Stimulated activated CD8-positive, alpha-beta memory T cell treated with anti-CD3 and anti-CD28 coated beads, Interleukin-4, amount 100 ng/mL, for 4 hours (primary cell): ENCODE measurements around the gene LLGL1.
"Not testable (repeated sequence)": the region's sequence is repeated elsewhere in the genome, so short reads cannot be mapped to it uniquely, and the experiment has no call there.

ENCODE experiments used
- DNase-seq, 2 donors: peaks; one replicate each; pipeline ENCODE4 v3.0.0-alpha.2; 2020; ENCODE audit warnings: low read depth in 2 of 2, low spot score in 1 of 2

LLGL1 gene

DNA sequence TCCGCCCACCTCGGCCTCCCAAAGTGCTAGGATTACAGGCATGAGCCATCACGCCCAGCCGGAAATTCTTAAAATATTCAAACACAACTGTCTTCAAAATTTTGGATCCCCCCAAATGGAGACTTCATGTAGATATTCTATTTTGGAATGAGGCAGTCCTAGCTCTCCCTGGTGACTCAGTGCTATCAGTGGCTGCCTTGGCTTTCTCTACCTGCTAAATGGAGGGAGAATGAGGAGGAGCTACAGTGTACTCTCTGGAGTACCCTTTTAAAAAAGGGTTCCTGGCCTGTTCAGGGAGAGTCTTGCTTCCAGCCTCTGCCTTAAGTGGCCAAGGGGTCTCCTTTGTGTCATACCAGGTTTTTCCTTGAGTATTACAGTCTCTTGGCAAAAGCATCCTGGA, 31.0 kb upstream of the LLGL1 start:
- no peak for DNase-seq

DNA sequence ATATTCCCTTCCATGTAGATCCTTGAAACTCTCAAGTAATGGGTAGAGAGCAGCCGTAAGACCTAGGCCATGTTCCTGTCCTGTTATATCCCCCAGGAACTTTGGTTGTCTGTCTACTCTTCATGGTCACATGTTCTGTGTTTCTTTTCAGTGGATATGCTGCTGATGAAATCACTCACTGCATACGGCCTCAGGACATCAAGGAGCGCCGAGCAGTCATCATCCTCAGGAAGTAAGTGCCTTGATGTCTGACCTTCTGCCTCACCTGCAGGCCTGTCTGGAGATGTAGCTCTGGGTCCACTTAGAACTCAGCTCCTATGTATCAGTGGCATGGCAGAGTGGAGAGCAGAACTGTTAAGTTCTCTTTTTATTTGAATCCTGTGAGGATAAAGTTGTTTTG, 30.6 kb upstream of the LLGL1 start:
- no peak for DNase-seq

DNA sequence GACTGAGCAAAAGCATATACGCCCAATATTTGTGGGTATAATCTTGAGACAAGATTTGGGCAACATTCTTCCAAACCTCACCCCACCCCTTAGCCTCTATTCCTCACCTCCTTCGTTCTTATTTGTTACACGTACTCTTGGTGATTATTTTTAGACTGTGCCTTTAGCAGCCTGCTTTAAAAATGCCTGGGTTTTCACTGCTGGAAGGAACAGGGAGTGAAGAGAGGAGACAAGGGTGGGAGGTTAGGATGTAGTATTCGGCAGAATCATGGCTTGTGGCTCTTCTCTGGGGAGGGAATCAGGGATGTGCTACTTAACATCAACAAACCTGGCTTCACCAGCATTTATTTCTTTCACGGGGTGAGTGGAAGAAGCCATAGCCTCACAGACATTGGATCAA, 30.2 kb upstream of the LLGL1 start:
- DNase-seq, result no peak

DNA sequence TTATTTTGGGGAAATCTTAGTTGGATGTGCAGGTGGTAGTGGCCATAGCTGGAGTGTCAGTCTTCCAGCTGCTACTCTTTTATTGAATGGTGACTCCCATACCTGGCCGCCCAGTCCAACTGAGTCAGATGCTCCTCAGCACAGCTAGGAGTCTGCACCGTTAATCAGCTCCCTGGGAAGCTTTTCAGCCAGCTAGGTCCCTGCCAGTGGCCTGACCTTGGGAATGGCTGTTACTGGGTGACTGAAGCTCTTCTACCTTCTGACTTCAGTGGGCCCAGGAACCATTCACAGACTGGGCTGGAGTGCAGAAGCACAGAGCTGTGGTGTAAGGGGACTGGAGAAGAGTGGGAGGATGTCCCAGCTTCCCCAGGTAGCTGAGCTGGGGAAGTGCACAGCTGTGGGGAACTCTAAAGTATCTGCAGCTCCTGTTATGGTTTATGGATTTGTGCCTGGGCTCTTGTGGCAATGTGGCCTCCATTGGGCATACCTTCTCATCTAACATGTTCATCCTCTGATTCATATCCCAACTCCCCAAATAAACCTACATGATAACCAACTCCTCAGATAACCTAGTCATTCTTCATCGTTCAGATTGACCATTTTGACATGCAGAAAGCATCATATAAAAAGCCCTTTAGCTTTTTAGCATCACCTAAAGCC, 27.8 kb upstream of the LLGL1 start:
- no peak for DNase-seq

DNA sequence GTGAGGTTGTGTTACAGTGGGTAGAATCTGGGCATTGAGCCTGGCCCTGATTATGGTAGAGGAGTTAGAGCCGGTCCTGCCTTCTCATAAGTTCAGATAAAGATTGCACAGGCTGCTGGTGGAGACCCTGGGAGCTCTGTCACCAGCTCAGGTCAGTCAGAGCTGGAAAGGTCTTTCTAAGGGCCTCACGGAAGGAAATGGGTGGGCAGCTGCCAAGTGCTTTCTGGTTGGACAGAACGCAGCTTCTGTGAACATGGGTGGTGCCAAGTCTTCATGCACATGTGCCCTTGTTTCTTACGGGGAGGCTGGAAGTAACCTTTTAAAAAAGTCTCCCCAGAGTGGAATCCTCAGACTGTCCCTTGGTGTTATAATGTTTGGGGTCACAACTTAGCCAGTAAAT, 26.9 kb upstream of the LLGL1 start:
- DNase-seq, result no peak

DNA sequence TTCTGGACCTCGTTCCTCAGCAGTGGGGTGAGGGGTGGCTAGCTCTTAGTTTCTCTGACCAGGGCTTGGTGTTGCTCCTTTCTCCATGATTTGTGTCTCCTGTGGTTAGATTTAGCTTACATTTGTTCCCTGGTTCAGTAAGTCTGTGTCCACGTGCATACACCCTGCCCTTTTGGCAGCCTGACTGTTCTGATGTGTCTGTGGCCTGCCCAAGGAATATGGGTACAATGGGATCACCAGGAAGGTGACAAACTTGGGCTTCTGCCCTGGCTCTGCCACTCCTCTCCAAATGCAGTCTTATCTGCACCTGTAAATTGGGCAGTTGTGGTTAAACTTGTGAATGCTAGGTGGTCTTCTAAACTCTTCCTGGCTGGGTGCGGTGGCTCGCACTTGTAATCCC, 24.3 kb upstream of the LLGL1 start:
- no peak for DNase-seq

DNA sequence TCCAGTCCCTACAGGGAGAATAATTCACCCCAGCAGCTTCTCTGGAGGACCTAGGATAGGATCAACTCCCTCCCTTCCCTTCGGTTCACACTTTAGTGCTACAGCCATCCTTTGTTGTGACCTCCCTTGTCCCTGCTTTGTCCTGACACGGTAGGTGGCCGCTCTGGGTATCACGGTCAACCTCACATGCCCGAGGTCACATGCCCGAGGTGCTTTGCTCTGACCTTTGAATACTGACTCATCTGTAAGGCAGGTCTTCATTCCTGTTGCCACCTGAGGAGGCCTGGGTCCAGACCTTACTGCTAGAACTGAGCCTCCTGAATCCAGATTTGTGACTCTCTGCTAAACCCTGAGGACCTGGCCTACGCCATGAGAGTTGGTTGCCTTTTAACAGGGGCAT, 22.1 kb upstream of the LLGL1 start:
- DNase-seq, result no peak

DNA sequence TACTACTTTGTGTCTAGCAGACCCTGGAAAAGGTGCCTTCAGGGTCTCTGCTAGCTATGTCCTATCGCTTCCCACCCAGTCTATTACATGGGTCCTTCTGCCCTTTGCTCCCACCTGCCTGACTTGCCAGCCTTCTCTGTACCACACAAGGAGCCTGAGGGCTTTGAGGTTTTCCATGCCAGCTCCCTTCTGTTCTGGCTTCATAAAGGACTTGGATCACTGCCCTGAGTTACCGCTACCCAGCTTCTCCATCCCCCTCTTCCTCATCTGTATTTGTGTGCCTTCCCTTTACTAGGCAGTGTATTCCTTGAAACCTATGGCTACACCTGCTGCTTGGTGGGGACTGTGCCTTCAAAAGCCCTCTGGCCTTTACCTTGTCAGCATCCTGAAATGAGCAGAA, 19.6 kb upstream of the LLGL1 start:
- no peak for DNase-seq

DNA sequence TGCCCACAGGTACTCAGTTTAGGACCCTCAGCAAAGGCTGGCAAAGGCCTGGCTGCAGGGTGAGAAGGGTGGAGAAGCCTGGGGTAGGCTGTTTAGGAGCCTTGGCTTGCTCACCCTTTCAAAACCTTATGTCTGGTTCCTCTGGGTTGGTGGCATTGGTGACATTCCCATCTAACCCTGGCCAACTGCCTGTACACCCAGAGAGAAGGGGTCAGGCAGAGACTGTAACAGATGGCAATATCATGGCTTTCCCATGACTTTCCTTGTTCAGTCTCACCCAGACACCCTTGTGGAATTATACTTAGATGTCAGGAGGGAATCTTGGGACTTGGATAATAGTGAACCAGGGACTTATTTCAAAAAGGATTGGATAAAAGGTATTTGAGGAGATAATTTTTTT, 18.5 kb upstream of the LLGL1 start:
- DNase-seq, result no peak

DNA sequence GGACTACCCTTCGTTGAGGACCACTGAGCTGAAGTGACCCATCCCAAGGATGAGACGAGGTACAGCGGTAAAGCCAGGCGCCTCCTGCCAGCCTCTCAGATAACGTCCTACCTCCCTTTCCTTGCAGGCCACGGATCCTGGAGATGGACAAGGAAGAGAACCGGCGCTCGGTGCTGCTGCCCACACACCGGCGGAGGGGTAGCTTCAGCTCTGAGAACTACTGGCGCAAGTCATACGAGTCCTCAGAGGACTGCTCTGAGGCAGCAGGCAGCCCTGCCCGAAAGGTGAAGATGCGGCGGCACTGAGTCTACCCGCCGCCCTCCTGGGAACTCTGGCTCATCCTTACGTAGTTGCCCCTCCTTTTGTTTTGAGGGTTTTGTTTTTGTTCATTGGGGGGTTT, 17.3 kb upstream of the LLGL1 start:
- no peak for DNase-seq

DNA sequence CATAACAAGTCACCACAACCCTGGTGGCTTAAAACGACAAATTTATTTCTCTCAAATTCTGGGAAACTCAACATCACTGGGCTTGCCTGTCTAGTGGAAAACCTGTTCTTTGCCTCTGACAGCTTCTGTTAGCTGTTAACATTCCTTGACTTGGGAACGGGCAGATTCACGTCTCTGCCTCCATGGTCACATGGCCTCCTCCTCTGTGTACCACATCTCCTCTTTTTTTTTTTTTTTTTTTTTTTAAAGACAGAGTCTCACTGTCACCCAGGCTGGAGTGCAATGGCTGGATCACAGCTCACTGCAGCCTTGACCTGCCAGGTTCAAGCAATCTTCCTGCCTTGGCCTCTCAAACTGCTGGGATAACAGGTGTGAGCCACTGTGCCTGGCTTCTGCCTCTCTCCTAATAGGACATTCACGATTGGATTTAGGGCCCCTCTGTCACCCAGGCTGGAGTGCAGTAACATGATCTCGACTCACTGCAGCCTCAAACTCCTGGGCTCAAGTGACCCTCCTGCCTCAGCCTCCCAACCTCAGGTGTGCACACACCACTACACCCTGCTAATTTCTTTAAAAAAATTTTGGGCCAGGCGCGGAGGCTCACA, 11.7 kb upstream of the LLGL1 start:
- no peak for DNase-seq

DNA sequence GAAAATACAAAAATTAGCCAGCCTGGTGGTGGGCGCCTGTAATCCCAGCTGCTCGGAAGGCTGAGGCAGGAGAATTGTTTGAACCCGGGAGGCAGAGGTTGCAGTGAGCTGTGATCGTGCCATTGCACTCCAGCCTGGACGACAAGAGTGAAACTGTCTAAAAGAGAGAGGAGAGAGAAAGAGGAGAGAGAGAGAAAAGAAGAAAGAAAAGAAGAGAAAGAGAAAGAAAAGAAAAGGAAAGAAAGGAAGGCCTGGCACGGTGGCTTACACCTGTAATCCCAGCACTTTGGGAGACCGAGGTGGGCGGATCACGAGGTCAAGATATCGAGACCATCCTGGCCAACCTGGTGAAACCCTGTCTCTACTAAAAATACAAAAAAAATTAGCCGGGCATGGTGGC, 8.5 kb upstream of the LLGL1 start:
- not testable (repeated sequence) for DNase-seq

DNA sequence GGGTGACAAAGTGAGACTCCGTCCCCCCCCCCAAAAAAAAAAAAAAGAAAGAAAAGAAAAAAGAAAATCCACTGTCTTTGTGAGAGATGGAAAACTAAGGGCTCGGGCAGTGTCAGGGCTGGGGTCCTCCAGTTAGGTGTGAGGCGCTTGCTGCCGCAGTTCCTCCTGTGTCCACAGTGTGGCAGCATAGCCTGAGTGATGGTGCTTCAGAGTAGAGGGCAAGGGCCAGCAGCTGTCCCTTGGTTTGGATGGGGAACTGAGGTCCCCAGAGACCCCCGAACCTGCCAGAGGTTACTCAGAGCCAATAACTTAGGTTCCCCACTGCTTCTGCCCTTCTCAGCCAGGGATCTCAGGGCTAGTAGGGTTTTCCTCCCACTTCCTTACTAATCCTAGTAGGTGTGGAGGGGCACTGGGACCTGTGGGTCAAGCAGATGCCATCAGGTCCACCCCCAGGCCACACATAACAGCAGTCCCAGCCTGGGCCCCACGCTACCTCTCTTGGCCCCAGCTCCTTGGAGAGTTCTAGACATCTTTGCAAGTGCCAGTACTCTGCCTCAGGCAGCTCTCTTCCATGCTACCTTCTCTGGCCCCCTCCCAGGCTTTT, 7.9 kb upstream of the LLGL1 start:
- DNase-seq, result peak; percentile 38 to 45

DNA sequence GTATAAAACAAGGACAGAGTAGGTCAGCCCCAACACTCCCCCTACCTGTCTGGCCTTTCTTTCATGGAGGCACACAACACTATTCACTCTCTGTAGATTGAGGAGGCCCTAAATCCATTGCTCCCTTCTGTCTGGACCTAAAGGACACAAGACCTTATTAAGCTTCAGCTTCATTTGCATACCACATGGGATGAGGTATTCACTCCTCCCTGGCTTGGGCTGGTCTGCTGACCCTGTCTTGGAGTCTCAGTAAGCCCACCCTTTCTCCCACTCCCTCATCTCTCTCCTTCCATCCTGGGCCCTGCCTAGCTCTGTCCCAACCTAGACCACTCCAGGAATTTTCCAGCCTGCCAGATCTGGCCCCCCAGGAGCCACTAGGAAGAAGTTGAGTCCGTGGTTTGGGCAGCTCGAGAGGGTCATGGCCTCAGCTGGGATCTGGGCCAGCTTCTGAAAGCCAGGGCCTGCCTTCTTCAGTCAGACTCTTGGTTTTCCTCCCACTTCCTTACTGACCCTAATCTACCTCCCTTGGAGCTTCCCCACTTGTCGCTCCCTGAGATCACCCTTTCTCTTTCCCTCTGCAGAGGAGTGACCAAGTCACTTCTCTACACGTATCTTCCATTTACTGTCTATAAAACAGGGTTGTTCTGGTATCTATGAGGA, 6.5 kb upstream of the LLGL1 start:
- DNase-seq, result no peak

DNA sequence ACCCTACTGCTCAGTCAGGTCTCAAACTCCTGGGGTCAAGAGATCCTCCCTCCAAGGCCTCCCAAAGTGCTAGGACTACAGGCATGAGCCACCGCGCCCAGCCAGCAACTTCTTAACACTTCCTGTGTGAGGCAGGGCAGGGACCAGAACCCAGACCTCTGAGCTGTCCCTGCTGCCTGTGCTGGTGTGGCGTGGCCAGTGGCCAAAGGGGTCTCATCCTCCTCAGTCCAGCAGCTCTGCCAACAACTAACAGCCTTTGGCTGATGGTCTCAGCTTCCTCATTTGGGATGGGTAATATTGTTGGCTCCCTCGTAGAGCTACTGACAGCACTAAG, 1.4 kb upstream of the LLGL1 start:
- no peak for DNase-seq

DNA sequence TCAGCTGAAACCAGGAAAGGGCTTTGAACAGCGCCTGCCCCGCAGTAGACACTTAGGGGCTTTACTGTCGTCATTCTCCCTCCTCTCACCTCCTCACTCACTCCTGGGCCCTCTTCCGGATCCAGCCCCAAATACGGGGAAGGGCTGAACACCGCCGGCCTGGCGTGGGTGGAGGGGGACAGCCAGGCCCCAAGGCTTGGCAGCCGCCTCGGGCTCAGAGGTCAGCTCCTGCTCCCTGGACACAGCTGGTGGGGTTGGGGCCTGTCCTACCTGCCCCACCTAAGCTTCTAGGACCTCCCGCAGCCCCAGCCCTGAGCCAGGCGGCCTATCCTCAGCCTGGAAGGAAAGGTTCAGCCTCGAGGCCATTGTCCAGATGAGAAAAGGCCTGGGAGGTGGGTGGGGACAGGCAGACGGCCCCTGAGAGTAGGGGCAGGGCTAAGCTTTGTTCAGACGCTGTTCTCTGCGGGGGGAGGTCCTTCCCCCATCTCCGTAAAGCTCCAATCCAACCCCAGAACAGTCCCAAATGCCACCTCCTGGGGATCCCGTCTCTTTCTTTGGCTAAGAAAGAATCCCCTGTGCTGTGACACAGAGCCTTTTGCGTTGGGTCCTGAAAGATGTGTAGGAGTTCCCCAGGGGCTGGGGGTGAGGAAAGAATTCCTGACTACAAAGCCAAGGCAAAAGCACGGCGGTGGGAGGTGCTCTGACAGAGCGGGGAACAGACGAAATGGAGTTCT, 881 bp upstream of the LLGL1 start:
- no peak for DNase-seq

DNA sequence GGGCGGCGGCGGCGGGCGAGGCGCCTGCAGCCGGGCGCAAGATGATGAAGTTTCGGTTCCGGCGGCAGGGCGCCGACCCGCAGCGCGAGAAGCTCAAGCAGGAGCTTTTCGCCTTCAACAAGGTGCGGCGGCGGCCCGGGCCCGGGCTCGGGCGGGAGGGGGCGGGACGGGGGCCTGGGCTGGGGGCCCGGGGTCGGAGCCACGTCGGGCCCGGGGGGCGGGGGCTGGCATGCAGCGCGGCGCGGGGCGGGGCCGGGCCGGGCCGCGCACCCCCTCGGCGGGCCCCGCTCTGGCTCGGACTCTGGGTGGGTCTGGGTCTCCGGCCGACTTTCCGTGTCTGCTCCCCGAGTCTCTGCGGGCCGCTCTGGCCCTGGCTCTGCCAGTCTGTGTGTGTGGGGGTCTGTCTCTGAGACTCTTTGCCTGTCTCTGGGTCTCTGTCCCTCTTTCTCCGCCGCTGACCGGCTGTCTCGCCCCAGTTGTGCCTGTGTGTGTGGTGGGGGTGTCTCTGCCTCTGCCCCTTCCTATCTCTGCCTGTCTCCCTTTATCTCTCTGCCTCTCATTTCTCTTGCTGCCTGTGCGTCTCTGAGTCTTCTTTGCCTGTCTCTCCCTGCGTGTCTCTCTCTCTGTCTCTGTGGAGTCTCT, 328 bp downstream of the LLGL1 start:
- DNase-seq, result no peak

DNA sequence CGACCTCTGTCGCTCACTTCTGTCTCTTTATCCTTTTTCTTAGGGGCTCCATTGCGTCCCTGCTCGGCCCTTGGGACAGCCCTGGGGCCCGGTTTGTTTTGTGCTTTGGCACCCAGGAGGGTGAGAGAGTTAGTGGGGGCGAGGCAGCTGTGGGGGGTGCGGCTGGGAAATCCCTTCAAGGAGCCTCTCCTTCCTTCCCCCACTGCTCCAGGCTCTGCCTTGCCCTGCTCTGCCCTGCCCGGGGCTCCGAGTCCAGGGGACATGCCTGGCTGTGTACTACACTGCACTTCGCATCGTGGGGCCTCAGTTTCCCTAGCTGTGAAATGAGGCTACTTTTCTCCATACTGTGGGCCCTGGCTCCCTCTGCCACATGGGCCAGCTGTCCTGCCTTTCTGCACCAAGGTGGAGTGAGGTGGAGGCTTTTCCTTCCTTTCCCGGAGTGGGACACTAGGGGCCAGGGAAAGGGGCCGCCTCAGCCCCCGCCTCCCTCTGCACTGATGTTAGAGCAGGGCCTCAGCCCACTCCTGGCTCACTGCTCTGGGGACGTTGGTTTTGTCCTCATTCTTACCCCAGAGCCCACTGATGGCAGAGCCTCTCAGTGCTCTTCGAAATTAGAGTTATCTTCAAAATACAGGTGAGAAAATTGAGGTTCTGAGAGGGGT, 980 bp downstream of the LLGL1 start:
- no peak for DNase-seq

DNA sequence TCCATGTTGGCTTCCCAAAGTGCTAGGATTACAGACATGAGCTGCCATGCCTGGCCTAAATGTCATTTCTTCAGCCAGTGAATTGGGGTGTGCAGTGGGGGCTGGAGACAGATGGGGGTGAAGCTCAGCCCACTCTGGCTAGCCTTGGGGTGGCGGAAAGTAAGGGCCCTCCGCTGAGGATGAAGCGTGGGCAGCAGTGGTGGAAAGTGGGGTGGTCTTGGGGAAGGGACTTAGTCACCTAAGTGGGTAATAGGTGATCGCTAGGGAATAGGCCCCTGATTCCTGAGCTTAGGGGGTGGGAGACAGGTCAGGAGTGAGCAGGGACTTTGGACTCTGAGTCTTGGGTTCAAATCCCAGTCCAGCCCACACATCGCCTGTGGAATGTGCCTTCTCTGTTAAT, 2.2 kb downstream of the LLGL1 start:
- no peak for DNase-seq

DNA sequence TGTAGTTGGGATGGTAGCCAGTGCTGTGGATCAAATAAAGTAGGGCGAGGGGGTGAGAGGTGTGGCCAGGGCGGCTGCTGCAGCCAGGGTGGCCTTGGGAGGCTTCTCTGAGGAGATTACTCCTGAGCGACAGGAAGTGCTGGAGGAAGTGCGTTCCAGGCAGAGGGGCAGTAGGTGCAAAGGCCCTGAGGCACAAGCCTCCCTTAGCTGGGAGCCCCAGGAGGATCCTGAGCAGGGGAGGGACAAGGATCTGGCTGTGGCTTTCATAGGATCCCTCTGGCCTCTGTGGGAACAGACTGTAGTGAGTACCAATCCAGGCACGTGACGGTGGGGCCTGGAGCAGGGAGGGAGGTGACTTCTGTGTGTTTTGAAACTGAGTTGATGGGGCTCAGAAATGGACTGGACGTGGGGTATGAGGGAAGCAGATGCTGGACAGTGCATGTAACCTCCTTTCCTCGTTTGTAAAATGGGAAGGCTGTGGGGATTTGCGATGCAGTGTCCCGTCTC, 2.8 kb downstream of the LLGL1 start:
- DNase-seq, result no peak

DNA sequence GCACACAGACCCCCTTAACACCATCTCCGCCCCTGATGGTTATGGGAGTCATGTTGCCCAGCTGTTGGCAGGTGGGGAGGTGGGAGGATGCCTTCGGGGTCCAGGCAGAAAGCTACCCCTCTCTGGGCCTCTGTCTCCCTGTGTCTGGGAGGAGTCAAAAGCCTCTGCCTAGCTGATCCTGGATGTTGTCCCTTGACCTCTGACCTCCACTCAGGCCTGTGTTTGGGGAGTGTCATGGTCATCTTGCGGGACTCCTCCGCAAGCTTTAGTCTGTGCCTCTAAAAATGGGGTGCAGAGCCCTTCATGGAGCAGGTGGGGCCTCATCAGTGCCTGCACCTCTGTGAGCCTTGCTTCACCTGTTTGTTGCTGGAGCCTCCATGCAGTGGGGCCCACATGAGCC, 3.8 kb downstream of the LLGL1 start:
- DNase-seq, result no peak
